ENCODE data around the gene SLC38A9.
"Not testable (repeated sequence)": the region's sequence is repeated elsewhere in the genome, so short reads cannot be mapped to it uniquely, and the experiment has no call there.

The SLC38A9 gene

GRCh38 chr5:55609413-55609812, 102.7 kb downstream of the SLC38A9 start:
- DNase-seq: no peak
- Histone ChIP-seq H3K9ac (ENCODE audit: low read depth, low read length) (no peak overlapping the region), H2AFZ (ENCODE audit: low read depth, low read length) (no peak overlapping the region), H3K79me2 (ENCODE audit: insufficient read depth, low read length) (no peaks in the 10 kb centered on the region), H3K36me3 (ENCODE audit: insufficient read depth, low read length) (no peaks in the 10 kb centered on the region), H4K20me1 (ENCODE audit: insufficient read depth, low read length) (no peaks in the 10 kb centered on the region), H3K4me3 (ENCODE audit: low read depth in 1 of 2, low read length in 2 of 2) (no peak overlapping the region), H3K4me2 (ENCODE audit: insufficient read depth, low read length) (no peak overlapping the region), H3K4me1 (ENCODE audit: insufficient read depth, low read length) (no peaks in the 10 kb centered on the region), H3K9me3 (ENCODE audit: insufficient read depth, low read length, severe bottlenecking) (no peaks in the 10 kb centered on the region), H3K27ac (ENCODE audit: low read length) (no peak overlapping the region), H3K27me3 (ENCODE audit: insufficient read depth, low read length, poor library complexity) (no peaks in the 10 kb centered on the region)
- TF ChIP-seq EZH2 (IDR thresholded peaks at IDR 0.05; ENCODE audit: borderline replicate concordance, low read depth, low read length, severe bottlenecking): no peak
- TF ChIP-seq CTCF (IDR thresholded peaks at IDR 0.05; ENCODE audit: borderline replicate concordance, extremely low read depth, low read length, poor library complexity, severe bottlenecking): no peak
- no peak for ATAC-seq (ENCODE audit: insufficient read depth, low read depth)

- H3K27me3 ChIP-seq (ENCODE audit: insufficient read depth, low read length, poor library complexity): no peaks in the 10 kb centered on the region
- no peaks in the 10 kb centered on the region for H3K79me2 ChIP-seq (ENCODE audit: insufficient read depth, low read length)
- H3K4me3 ChIP-seq (ENCODE audit: low read depth in 1 of 2, low read length in 2 of 2): no peak overlapping the region
- H3K4me2 ChIP-seq (ENCODE audit: insufficient read depth, low read length): no peak overlapping the region
- TF ChIP-seq EZH2 (IDR thresholded peaks at IDR 0.05; ENCODE audit: borderline replicate concordance, low read depth, low read length, severe bottlenecking): no peak
- TF ChIP-seq CTCF (IDR thresholded peaks at IDR 0.05; ENCODE audit: borderline replicate concordance, extremely low read depth, low read length, poor library complexity, severe bottlenecking): no peak
- no peaks in the 10 kb centered on the region for H3K36me3 ChIP-seq (ENCODE audit: insufficient read depth, low read length)
- no peaks in the 10 kb centered on the region for H4K20me1 ChIP-seq (ENCODE audit: insufficient read depth, low read length)
- no peak overlapping the region for H3K27ac ChIP-seq (ENCODE audit: low read length)
- no peaks in the 10 kb centered on the region for H3K4me1 ChIP-seq (ENCODE audit: insufficient read depth, low read length)
- peak; percentile 35; the same call in 1 of the 3 replicates for ATAC-seq (ENCODE audit: insufficient read depth, low read depth)
- no peak overlapping the region for H3K9ac ChIP-seq (ENCODE audit: low read depth, low read length)
- H2AFZ ChIP-seq (ENCODE audit: low read depth, low read length): no peak overlapping the region
- H3K9me3 ChIP-seq (ENCODE audit: insufficient read depth, low read length, severe bottlenecking): no peaks in the 10 kb centered on the region
- no peak for DNase-seq
Observed at GRCh38 chr5:55608595-55609349, 103.4 kb downstream of the SLC38A9 start.

- H3K4me3 ChIP-seq (ENCODE audit: low read depth in 1 of 2, low read length in 2 of 2); DNase-seq; ATAC-seq (ENCODE audit: insufficient read depth, low read depth): not testable (repeated sequence)
Observed at GRCh38 chr5:55607309-55607708, 104.8 kb downstream of the SLC38A9 start.

GRCh38 chr5:55604611-55605067, 107.5 kb downstream of the SLC38A9 start:
- Histone ChIP-seq H3K4me1 (ENCODE audit: insufficient read depth, low read length) (peaks cover 30% of the 10 kb centered on the region), H3K9ac (ENCODE audit: low read depth, low read length) (no peak overlapping the region), H3K27me3 (ENCODE audit: insufficient read depth, low read length, poor library complexity) (no peaks in the 10 kb centered on the region), H4K20me1 (ENCODE audit: insufficient read depth, low read length) (no peaks in the 10 kb centered on the region), H3K9me3 (ENCODE audit: insufficient read depth, low read length, severe bottlenecking) (no peaks in the 10 kb centered on the region), H3K36me3 (ENCODE audit: insufficient read depth, low read length) (no peaks in the 10 kb centered on the region), H3K4me3 (ENCODE audit: low read depth in 1 of 2, low read length in 2 of 2) (no peak overlapping the region), H3K27ac (ENCODE audit: low read length) (no peak overlapping the region), H3K79me2 (ENCODE audit: insufficient read depth, low read length) (no peaks in the 10 kb centered on the region), H3K4me2 (ENCODE audit: insufficient read depth, low read length) (no peak overlapping the region), H2AFZ (ENCODE audit: low read depth, low read length) (no peak overlapping the region)
- ATAC-seq (ENCODE audit: insufficient read depth, low read depth): no peak
- TF ChIP-seq CTCF (IDR thresholded peaks at IDR 0.05; ENCODE audit: borderline replicate concordance, extremely low read depth, low read length, poor library complexity, severe bottlenecking) (no peak), EZH2 (IDR thresholded peaks at IDR 0.05; ENCODE audit: borderline replicate concordance, low read depth, low read length, severe bottlenecking) (no peak)
- no peak for DNase-seq

More at GRCh38 chr5:55607309-55607708, 104.8 kb downstream of the SLC38A9 start:
- H4K20me1 ChIP-seq (ENCODE audit: insufficient read depth, low read length); H3K36me3 ChIP-seq (ENCODE audit: insufficient read depth, low read length); H3K27ac ChIP-seq (ENCODE audit: low read length); H3K27me3 ChIP-seq (ENCODE audit: insufficient read depth, low read length, poor library complexity); H3K9ac ChIP-seq (ENCODE audit: low read depth, low read length); H3K9me3 ChIP-seq (ENCODE audit: insufficient read depth, low read length, severe bottlenecking); H2AFZ ChIP-seq (ENCODE audit: low read depth, low read length); H3K4me2 ChIP-seq (ENCODE audit: insufficient read depth, low read length); H3K4me1 ChIP-seq (ENCODE audit: insufficient read depth, low read length); H3K79me2 ChIP-seq (ENCODE audit: insufficient read depth, low read length): not testable (repeated sequence)

All from DND-41 (cell line).